HCT116 (cell line): ENCODE results near the gene BCKDK. TPM values are rescaled to one million over a fixed set of nuclear protein-coding genes. Genes with fewer than 3 reads are reported as not detected.

Experiments used
- ATAC-seq: fragments of 200-7000 bp; cut with Tn5 transposase; 2 replicates; pipeline ENCODE4 v1.9.1; 2020; ENCODE audit warnings: mild to moderate bottlenecking, moderate library complexity
- BruUV-seq: library from RNA; stranded (reverse); fragments of 400-500 nt; replicated peaks from 2 replicates; lab custom pipeline; 2021; lab: Mats Ljungman, UMichigan
- CTCF ChIA-PET: fragments of 300-600 bp; sonication (Branson Sonifier 250); formaldehyde crosslinking; loops from one replicate; lab custom pipeline; 2021; ENCODE audit warnings: antibody characterized with exemption; lab: Charles Lee
- POLR2A ChIA-PET: fragments of 300-600, 350-600 bp; sonication (Branson Sonifier 250); formaldehyde crosslinking; loops from one replicate; lab custom pipeline; 2021; ENCODE audit warnings: antibody characterized with exemption; lab: Charles Lee
- RAD21 ChIA-PET, 2 experiments: fragments of 300-600 bp; sonication (Branson Sonifier 250); formaldehyde crosslinking; loops; one replicate each; lab custom pipeline; 2023; ENCODE audit warnings: low total read pairs in 2 of 2; ENCODE audit not compliant: uncharacterized antibody in 2 of 2, unreplicated experiment in 2 of 2, low non-redundant PET in 1 of 2; lab: Charles Lee
- DNase-seq: peaks from one replicate; pipeline ENCODE4 v3.0.0-alpha.2; 2010; ENCODE audit warnings: low read depth, low spot score
- H2AFZ ChIP-seq: fragments of 200-600 bp; shearing (Covaris generic), sonication (generic); 2 replicates; pipeline ENCODE4 v1.6.1; 2017; ENCODE audit warnings: low read depth, mixed run types, mixed read lengths, antibody characterized with exemption, low read length; ENCODE audit not compliant: poor library complexity, severe bottlenecking
- H3K27ac ChIP-seq: 2 replicates; pipeline ENCODE4 v1.5.1; 2012; ENCODE audit warnings: low read depth, low read length
- H3K27me3 ChIP-seq: fragments of 200-600 bp; sonication (generic); 2 replicates; pipeline ENCODE4 v1.6.1; 2016; ENCODE audit warnings: mixed run types, low read length, mixed read lengths; ENCODE audit not compliant: insufficient read depth
- H3K36me3 ChIP-seq, 2 experiments: fragments of 200-500 bp in 1 of 2; fragments of 200-600 bp in 1 of 2; sonication (Bioruptor generic) in 1 of 2; sonication (generic) in 1 of 2; 2 replicates each; pipeline versions ENCODE4 v1.5.1 to v1.6.1; 2014 to 2016; ENCODE audit warnings: low read length in 2 of 2, inconsistent platforms in 1 of 2, mixed read lengths in 1 of 2, mixed run types in 1 of 2; ENCODE audit not compliant: insufficient read depth in 2 of 2, control insufficient read depth in 1 of 2
- H3K4me1 ChIP-seq, 2 experiments: fragments of 200-600 bp in 1 of 2; sonication (generic) in 1 of 2; 2 replicates each; pipeline versions ENCODE4 v1.5.1 to v1.6.1; 2012 to 2017; ENCODE audit warnings: low read length in 2 of 2, inconsistent platforms in 1 of 2, mild to moderate bottlenecking in 1 of 2, mixed read lengths in 1 of 2, mixed run types in 1 of 2, moderate library complexity in 1 of 2; ENCODE audit not compliant: insufficient read depth in 2 of 2, control insufficient read depth in 1 of 2
- H3K4me2 ChIP-seq: fragments of 200-600 bp; sonication (generic); 2 replicates; pipeline ENCODE4 v1.6.1; 2017; ENCODE audit warnings: mixed run types, low read length, mixed read lengths
- H3K4me3 ChIP-seq, 2 experiments: fragments of 200-600 bp in 1 of 2; sonication (generic) in 1 of 2; replicated peaks in 1 of 2; 2 replicates each; pipeline ENCODE4 v1.5.1; 2011 to 2016; ENCODE audit warnings: low read length in 2 of 2, control low read depth in 1 of 2, low read depth in 1 of 2, mild to moderate bottlenecking in 1 of 2, mixed read lengths in 1 of 2, mixed run types in 1 of 2
- H3K79me2 ChIP-seq: fragments of 200-600 bp; sonication (generic); 2 replicates; pipeline ENCODE4 v1.6.1; 2017; ENCODE audit warnings: mild to moderate bottlenecking, mixed run types, low read length, moderate library complexity, mixed read lengths; ENCODE audit not compliant: insufficient read depth
- H3K9ac ChIP-seq: fragments of 200-600 bp; sonication (generic); 2 replicates; pipeline ENCODE4 v1.6.1; 2016; ENCODE audit warnings: low read length, mixed read lengths
- H3K9me2 ChIP-seq: fragments of 200-600 bp; sonication (generic), shearing (Covaris generic); 2 replicates; pipeline ENCODE4 v1.6.1; 2017; ENCODE audit warnings: mixed run types, mild to moderate bottlenecking, moderate library complexity; ENCODE audit not compliant: insufficient read depth
- H3K9me3 ChIP-seq, 2 experiments: fragments of 200-500 bp in 1 of 2; fragments of 200-600 bp in 1 of 2; sonication (Bioruptor generic) in 1 of 2; sonication (generic) in 1 of 2; 2 replicates each; pipeline ENCODE4 v1.6.1; 2014 to 2017; ENCODE audit warnings: low read length in 2 of 2, mixed read lengths in 2 of 2, inconsistent platforms in 1 of 2, low read depth in 1 of 2, mild to moderate bottlenecking in 1 of 2, mixed run types in 1 of 2, moderate library complexity in 1 of 2; ENCODE audit not compliant: control insufficient read depth in 1 of 2, insufficient read depth in 1 of 2
- H4K20me1 ChIP-seq: fragments of 200-600 bp; sonication (generic), shearing (Covaris generic); 2 replicates; pipeline ENCODE4 v1.6.1; 2017; ENCODE audit warnings: mixed run types, mild to moderate bottlenecking, moderate library complexity; ENCODE audit not compliant: insufficient read depth
- CBX3 ChIP-seq: IDR thresholded peaks from 2 replicates; pipeline ENCODE4 v1.6.1; 2012; ENCODE audit warnings: low read depth
- CEBPB ChIP-seq: IDR thresholded peaks from 2 replicates; pipeline ENCODE4 v1.6.1; 2012; ENCODE audit warnings: low read depth
- CTCF ChIP-seq, 3 experiments: fragments of 200-600 bp in 1 of 3; sonication (generic) in 1 of 3; IDR thresholded peaks in 2 of 3; conservative IDR thresholded peaks in 1 of 3; 2 replicates each; pipeline ENCODE4 v1.5.1; 2012 to 2017; ENCODE audit warnings: low read depth in 2 of 3, low read length in 2 of 3, antibody characterized with exemption in 1 of 3, borderline replicate concordance in 1 of 3, control low read depth in 1 of 3, mild to moderate bottlenecking in 1 of 3, mixed read lengths in 1 of 3, mixed run types in 1 of 3, moderate library complexity in 1 of 3; ENCODE audit not compliant: insufficient read depth in 1 of 3
- EGR1 ChIP-seq: IDR thresholded peaks from 2 replicates; pipeline ENCODE4 v1.6.1; 2012; ENCODE audit warnings: low read depth
- EZH2phosphoT487 ChIP-seq: fragments of 200-600 bp; IDR thresholded peaks from 2 replicates; pipeline ENCODE4 v1.6.1; 2018; ENCODE audit warnings: antibody characterized with exemption, borderline replicate concordance
- JUND ChIP-seq: IDR thresholded peaks from 2 replicates; pipeline ENCODE4 v1.6.1; 2012
- POLR2A ChIP-seq: IDR thresholded peaks from 2 replicates; pipeline ENCODE4 v1.7.0; 2011; ENCODE audit warnings: borderline replicate concordance; ENCODE audit not compliant: insufficient read depth, insufficient read length; ENCODE audit errors: extremely low read depth
- RAD21 ChIP-seq: IDR thresholded peaks from 2 replicates; pipeline ENCODE4 v1.6.1; 2012; ENCODE audit warnings: low read depth, mild to moderate bottlenecking
- SRF ChIP-seq: IDR thresholded peaks from 2 replicates; pipeline ENCODE4 v1.6.1; 2012; ENCODE audit warnings: low read depth
- ZBTB33 ChIP-seq: IDR thresholded peaks from 2 replicates; pipeline ENCODE4 v1.6.1; 2011; ENCODE audit warnings: mild to moderate bottlenecking, low read length, moderate library complexity; ENCODE audit not compliant: insufficient replicate concordance; ENCODE audit errors: extremely low read depth
- ZFX ChIP-seq: fragments of 450-650 bp; IDR thresholded peaks from 2 replicates; pipeline ENCODE4 v1.6.1; 2017
- intact Hi-C: fragments of 100-400 bp; cut with micrococcal nuclease; formaldehyde crosslinking; loops from 2 replicates; pipeline ENCODE4 v1.10.0; 2022
- total RNA-seq: library from RNA; stranded (reverse); gene quantifications from one replicate; pipeline ENCODE4 v1.2.1, GENCODE V29; 2021; ENCODE audit not compliant: unreplicated experiment
- TF ChIP-seq, protein P1 (sequence below): IDR thresholded peaks from 2 replicates; pipeline ENCODE4 v1.6.1; 2012
- TF ChIP-seq, protein P2 (sequence below): IDR thresholded peaks from 2 replicates; pipeline ENCODE4 v1.6.1; 2012

The BCKDK gene
- total RNA-seq, 1 experiment from 2014 or later, result 60.7 TPM

DNA sequence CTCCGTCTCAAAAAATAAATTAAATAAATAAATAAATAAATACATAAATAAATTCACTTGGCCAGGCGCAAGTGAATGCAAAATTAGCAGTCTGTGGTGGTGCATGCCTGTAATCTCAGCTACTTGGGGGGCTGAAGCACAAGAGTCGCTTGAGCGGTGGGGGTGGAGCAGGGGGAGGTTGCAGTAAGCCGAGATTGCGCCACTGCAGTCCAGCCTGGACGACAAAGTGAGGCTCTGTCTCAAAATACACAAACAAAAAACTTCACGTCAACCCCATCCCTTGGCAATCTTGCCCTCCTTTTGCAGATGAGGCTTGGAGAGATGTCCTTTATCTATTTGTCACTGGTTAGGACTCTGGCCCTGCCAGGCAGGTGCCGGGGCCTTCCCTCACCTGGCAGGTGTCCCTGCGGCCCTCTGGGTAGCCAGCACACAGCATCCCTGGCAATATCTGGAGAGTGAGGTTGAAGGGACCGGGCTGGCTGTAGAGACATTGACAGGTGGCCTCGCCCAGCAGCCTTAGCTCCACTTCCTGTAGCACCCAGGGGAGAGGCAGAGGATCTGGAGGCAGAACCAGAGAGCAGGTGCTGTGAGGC lies 37.3 kb downstream of the BCKDK start:
- Histone ChIP-seq H3K4me3 (no peak overlapping the region), H3K9ac (no peak overlapping the region), H3K9me2 (no peaks in the 10 kb centered on the region), H3K27ac (no peak overlapping the region), H3K9me3 (no peaks in the 10 kb centered on the region), H3K79me2 (no peaks in the 10 kb centered on the region), H3K4me2 (no peak overlapping the region), H3K36me3 (no peaks in the 10 kb centered on the region), H4K20me1 (no peaks in the 10 kb centered on the region), H3K27me3 (no peaks in the 10 kb centered on the region), H2AFZ (no peak overlapping the region), H3K4me1 (peaks cover 27 to 52% of the 10 kb centered on the region in 2 experiments)
- intact Hi-C loops, result no loop called here
- CTCF ChIA-PET, result no interaction called here
- TF ChIP-seq EGR1 (no peak), EZH2phosphoT487 (no peak), CBX3 (no peak), ZFX (no peak), ZBTB33 (no peak), RAD21 (no peak), SRF (no peak), CTCF (IDR thresholded peaks at IDR 0.05 in 2 of 3, conservative IDR thresholded peaks at IDR 0.05 in 1 of 3; ENCODE audit: borderline replicate concordance in 1 of 3, insufficient read depth in 1 of 3, low read depth in 2 of 3, low read length in 2 of 3) (no peak), JUND (no peak), POLR2A (no peak), CEBPB (no peak)
- TF ChIP-seq, protein P1, sequence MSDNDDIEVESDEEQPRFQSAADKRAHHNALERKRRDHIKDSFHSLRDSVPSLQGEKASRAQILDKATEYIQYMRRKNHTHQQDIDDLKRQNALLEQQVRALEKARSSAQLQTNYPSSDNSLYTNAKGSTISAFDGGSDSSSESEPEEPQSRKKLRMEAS, result no peak
- TF ChIP-seq, protein P2, sequence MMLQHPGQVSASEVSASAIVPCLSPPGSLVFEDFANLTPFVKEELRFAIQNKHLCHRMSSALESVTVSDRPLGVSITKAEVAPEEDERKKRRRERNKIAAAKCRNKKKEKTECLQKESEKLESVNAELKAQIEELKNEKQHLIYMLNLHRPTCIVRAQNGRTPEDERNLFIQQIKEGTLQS, result no peak
- no TSS peak for BruUV-seq
- POLR2A ChIA-PET, result interaction anchor here (1.0 kb wide), 1 partner anchor 35 kb away, joined by 4 read pairs; the partner anchor contains the start of gene FUS
- RAD21 ChIA-PET, result no interaction called here
- no peak for DNase-seq
- no peak for ATAC-seq
